ENCODE measurements around the gene MRPL24. TPM values are rescaled to one million over a fixed set of nuclear protein-coding genes. Genes with fewer than 3 reads are reported as not detected.

Gene MRPL24
- total and polyA plus RNA-seq, 9 of the 15 experiments (the other 6 are each of a cell fraction or from before 2014, with no cell fraction given) = 74.3 to 267 (median 113) TPM

DNA sequence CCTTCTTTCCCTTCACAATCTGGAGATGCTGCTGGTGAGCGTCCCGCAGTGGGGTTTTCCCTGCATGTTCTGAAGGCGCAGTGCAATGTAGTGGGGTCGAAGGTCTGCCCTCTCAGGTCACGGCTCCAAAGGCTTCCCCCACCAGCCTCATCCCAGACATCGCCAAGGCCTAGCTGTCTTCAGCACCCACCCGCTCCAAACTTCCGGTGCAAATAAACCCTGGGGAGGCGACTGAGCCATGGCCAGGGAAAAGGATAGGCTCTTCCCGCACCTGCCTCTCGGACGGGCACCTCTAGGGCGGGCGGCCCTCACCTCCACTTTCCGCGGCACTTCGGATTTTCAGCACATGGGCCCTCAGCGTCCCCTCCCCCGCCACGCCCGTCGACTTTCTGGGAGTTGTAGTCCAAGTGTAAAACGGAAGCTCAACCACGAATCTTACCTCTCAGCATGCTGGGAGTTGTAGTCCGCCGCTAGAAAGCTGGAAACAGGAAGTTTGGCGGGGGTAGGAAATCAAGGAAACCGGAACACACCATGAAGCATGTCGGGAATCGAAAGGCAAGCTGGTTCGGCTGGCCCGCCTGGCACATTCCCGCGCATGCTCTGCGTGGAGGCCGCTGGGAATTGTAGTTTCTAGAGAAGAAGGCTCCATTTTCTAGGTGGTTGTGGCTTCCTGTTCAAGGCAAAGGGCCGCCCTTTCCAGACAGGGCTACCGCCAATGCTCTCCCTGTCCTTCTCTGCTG lies at the start of gene MRPL24 (continued):
- TF ChIP-seq ATF4 (CRISPR knock-in tag; IDR thresholded peaks at IDR 0.05) (peak; percentile 58; the same call in 1 of the 2 replicates), ZBTB5 (IDR thresholded peaks at IDR 0.05) (no peak), PYGO2 (tag; IDR thresholded peaks at IDR 0.05) (0 out of 2 replicates have a peak, but pooled peaks have one; percentile 39), EZH2 (IDR thresholded peaks at IDR 0.05; ENCODE audit: borderline replicate concordance, low read depth, low read length) (no peak), CBFA2T2 (conservative IDR thresholded peaks at IDR 0.05) (no peak), RBBP5 (IDR thresholded peaks at IDR 0.05; ENCODE audit: borderline replicate concordance, insufficient read depth, low read length, poor library complexity, severe bottlenecking) (peak; percentile 31), VEZF1 (CRISPR knock-in tag; IDR thresholded peaks at IDR 0.05) (peak; percentile 94), MLX (CRISPR knock-in tag; conservative IDR thresholded peaks at IDR 0.05) (no peak), MECOM (CRISPR knock-in tag; IDR thresholded peaks at IDR 0.05) (no peak), ZBTB34 (CRISPR knock-in tag; IDR thresholded peaks at IDR 0.05) (no peak), COPS2 (conservative IDR thresholded peaks at IDR 0.05) (no peak), CREB5 (CRISPR knock-in tag; IDR thresholded peaks at IDR 0.05) (no peak)
- TF ChIP-seq, protein P1, sequence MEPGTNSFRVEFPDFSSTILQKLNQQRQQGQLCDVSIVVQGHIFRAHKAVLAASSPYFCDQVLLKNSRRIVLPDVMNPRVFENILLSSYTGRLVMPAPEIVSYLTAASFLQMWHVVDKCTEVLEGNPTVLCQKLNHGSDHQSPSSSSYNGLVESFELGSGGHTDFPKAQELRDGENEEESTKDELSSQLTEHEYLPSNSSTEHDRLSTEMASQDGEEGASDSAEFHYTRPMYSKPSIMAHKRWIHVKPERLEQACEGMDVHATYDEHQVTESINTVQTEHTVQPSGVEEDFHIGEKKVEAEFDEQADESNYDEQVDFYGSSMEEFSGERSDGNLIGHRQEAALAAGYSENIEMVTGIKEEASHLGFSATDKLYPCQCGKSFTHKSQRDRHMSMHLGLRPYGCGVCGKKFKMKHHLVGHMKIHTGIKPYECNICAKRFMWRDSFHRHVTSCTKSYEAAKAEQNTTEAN (CRISPR knock-in tag; IDR thresholded peaks at IDR 0.05) = no peak
- TF ChIP-seq, protein P2, sequence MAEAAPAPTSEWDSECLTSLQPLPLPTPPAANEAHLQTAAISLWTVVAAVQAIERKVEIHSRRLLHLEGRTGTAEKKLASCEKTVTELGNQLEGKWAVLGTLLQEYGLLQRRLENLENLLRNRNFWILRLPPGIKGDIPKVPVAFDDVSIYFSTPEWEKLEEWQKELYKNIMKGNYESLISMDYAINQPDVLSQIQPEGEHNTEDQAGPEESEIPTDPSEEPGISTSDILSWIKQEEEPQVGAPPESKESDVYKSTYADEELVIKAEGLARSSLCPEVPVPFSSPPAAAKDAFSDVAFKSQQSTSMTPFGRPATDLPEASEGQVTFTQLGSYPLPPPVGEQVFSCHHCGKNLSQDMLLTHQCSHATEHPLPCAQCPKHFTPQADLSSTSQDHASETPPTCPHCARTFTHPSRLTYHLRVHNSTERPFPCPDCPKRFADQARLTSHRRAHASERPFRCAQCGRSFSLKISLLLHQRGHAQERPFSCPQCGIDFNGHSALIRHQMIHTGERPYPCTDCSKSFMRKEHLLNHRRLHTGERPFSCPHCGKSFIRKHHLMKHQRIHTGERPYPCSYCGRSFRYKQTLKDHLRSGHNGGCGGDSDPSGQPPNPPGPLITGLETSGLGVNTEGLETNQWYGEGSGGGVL (CRISPR knock-in tag; IDR thresholded peaks at IDR 0.05) = no peak
